ENCODE results near the gene BTBD9.

The BTBD9 gene

DNA sequence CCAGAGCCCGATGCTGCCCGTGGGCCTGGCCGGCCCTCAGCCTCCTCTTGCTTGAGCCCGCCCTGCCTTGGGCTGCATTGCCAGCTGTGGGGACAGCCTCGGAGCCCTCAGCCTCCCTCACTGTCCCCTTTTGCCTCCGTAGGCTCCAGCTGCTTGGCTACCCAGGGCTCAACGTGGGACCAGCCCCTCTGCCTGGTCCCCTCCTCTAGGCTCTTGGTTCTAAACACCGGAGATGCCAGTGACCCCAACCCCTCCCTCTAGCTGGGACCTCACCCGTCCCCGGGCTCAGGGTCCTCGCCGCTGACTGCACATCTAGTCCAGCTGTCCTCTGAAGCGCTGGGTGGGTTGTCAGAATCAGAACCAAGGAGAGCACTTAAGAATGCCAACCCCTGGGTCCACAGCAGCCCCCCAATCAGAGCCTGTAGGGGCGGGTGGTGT, 475.0 kb downstream of the BTBD9 start:
- Histone ChIP-seq H3K4me1 (ENCODE audit: control insufficient read depth, insufficient read depth, low read length, poor library complexity, severe bottlenecking) (peaks cover 3% of the 10 kb centered on the region), H3K4me3 (ENCODE audit: extremely low read depth, insufficient read depth, low read length, poor library complexity, severe bottlenecking) (no peak overlapping the region)

DNA sequence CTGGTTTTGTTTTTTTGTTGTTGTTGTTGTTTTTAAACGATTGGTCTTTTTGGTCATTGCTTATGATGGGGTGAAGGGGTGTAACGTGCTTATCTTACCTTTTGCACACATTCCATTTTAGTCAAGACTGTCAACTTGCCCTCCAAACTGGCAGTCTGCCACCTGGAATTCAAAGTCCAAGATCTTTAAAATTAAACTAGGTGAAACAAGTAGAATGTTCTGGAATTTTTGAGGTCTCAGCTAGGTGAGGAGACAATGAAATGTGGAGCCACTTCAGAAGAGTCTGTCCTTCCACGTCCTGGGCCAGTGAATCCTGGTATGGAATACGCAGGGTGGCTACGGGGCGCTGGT, 475.6 kb downstream of the BTBD9 start:
- no peaks in the 10 kb centered on the region for H3K9me3 ChIP-seq (ENCODE audit: control insufficient read depth, low read length)
- H3K36me3 ChIP-seq (ENCODE audit: control insufficient read depth, insufficient read depth, low read length) = peaks cover 10% of the 10 kb centered on the region
- no peak overlapping the region for H3K4me3 ChIP-seq (ENCODE audit: extremely low read depth, insufficient read depth, low read length, poor library complexity, severe bottlenecking)
- 93 to 100% methylated on average over 3 to 4 of the region's 6 CpGs for WGBS, 2 experiments (ENCODE audit: insufficient coverage in 2 of 2)
- H3K27ac ChIP-seq (ENCODE audit: low read depth, low read length, severe bottlenecking) = no peak overlapping the region
- H3K4me1 ChIP-seq (ENCODE audit: control insufficient read depth, insufficient read depth, low read length, poor library complexity, severe bottlenecking) = peaks cover 3% of the 10 kb centered on the region

More for the DNA sequence above, 475.0 kb downstream of the BTBD9 start:
- Histone ChIP-seq H3K36me3 (ENCODE audit: control insufficient read depth, insufficient read depth, low read length) (peaks cover 7% of the 10 kb centered on the region), H3K27ac (ENCODE audit: low read depth, low read length, severe bottlenecking) (no peak overlapping the region), H3K9me3 (ENCODE audit: control insufficient read depth, low read length) (no peaks in the 10 kb centered on the region)
- WGBS, 2 experiments (ENCODE audit: insufficient coverage in 2 of 2) = 88 to 99% methylated on average over 7 to 13 of the region's 14 CpGs

DNA sequence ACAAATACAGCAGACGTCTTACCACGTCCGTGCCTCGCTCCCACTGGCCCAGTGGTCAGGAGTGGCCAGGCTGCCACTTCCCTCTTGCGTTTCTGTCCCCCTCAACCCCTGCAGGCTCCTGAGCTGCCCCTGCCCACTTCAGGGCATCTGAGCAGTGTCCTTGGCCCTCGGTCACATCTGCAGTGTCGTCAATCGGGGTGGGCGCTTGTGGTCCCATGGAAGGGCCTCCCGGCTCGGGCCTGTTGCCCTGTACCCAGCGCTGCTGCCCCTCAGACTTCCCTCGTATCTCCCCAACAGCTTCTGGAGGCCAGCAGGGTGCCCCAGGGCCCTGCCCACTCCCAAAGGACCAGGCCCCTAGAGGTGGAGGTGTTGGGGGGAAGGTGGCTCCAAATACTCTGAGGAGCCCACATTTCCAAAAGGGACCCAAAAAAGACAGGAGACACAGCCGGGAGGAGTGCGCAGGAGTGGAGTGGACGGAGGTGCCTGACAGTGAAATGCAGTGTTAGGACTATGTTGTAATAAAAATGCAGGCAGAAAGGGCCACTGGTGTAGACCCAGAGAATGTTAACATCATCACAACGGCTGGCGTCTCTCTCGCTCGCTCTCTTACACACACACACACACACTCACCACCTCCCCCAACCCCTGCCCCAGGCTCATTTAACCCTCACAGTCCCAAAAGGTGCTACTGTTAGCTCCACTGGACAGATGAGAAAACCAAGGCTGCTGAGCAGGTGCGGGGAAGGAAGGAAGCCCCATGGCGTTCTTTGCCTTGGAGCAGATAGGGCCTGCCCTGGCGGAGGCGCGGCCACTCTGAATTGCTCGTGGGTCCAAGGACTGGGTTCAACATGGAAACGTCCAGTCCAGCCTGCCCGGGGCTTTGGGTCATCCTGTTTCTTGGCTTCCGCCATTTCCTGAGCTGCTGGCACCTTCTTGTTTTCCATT, 476.3 kb downstream of the BTBD9 start:
- H3K4me3 ChIP-seq (ENCODE audit: extremely low read depth, insufficient read depth, low read length, poor library complexity, severe bottlenecking) = no peak overlapping the region
- H3K9me3 ChIP-seq (ENCODE audit: control insufficient read depth, low read length) = no peaks in the 10 kb centered on the region
- H3K4me1 ChIP-seq (ENCODE audit: control insufficient read depth, insufficient read depth, low read length, poor library complexity, severe bottlenecking) = peaks cover 3% of the 10 kb centered on the region
- no peak overlapping the region for H3K27ac ChIP-seq (ENCODE audit: low read depth, low read length, severe bottlenecking)
- 96 to 97% methylated on average over 21 to 28 of the region's 29 CpGs for WGBS, 2 experiments (ENCODE audit: insufficient coverage in 2 of 2)
- H3K36me3 ChIP-seq (ENCODE audit: control insufficient read depth, insufficient read depth, low read length) = peaks cover 13% of the 10 kb centered on the region

DNA sequence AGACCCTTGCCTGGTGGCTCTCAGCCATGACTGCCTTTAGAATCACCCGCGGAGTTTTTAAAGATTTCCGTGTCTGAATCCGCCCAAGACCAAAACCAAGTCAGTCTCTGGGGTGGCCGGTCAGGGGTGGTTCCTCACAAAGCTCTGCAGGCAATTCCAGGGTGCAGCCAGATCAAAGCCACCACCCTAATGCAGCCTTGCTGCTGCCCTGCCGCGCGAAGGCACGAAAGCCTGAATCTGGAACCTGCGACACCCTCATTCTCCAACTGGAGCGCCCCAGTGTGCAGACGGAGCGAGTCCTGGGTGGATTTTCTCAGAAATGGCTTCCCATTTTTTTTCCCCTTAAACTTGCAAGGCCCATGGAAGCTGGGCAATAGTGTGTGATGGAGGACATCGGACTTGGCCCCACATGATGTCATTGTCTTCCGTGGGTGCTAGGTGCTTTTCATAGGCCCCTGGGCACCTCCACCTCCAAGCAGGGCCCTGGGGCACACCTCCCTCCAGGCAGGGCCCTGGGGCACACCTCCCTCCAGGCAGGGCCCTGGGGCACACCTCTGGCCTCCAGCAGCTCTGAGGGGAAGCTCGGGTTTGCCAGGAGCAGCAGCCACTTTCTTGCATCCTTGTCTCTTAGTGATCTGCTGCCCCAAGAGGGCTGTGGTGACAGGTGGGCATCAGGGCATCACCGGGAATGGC, 477.1 kb downstream of the BTBD9 start:
- Histone ChIP-seq H3K4me3 (ENCODE audit: extremely low read depth, insufficient read depth, low read length, poor library complexity, severe bottlenecking) (no peak overlapping the region), H3K4me1 (ENCODE audit: control insufficient read depth, insufficient read depth, low read length, poor library complexity, severe bottlenecking) (peaks cover 3% of the 10 kb centered on the region), H3K27ac (ENCODE audit: low read depth, low read length, severe bottlenecking) (no peak overlapping the region), H3K36me3 (ENCODE audit: control insufficient read depth, insufficient read depth, low read length) (peaks cover 13% of the 10 kb centered on the region), H3K9me3 (ENCODE audit: control insufficient read depth, low read length) (no peaks in the 10 kb centered on the region)
- WGBS, 2 experiments (ENCODE audit: insufficient coverage in 2 of 2) = 95 to 97% methylated on average over 11 to 12 of the region's 17 CpGs

DNA sequence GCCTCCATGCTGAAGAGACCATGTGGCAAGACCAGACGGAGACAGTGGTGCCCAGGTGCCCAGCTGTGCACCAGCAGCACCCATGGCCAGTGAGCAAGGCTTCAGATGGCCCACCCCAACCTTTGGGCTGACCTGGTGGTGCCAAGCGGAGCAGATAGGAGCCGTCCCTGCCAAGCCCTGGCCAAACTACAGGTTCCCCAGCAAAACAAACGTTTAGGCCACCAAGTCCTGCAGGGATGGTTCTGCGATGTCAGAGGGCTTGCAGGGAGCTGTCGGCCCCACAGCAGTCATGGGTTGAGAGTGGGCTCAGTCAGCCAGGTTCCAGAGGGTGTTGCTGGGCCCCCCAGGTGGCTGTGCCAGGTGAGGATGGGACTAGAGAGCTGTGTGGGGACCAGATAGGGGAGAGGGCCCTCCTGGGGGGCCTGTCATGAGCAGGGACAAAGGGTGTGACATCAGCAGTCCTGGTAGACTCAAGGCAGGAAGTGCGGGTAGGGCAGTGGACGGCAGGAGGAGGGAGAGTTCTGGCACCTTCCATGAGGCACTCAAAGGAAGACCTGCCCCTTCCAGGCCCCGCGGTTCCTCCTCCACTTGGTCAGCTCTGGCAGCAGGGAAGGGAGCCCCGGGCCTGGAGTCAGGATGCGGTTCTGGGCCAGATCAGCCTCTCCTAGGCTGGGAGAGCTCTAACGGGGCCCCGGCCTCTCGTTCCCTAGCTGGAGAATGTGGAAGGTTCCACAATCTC, 477.8 kb downstream of the BTBD9 start:
- H3K4me3 ChIP-seq (ENCODE audit: extremely low read depth, insufficient read depth, low read length, poor library complexity, severe bottlenecking) = no peak overlapping the region
- no peak overlapping the region for H3K27ac ChIP-seq (ENCODE audit: low read depth, low read length, severe bottlenecking)
- no peaks in the 10 kb centered on the region for H3K9me3 ChIP-seq (ENCODE audit: control insufficient read depth, low read length)
- H3K4me1 ChIP-seq (ENCODE audit: control insufficient read depth, insufficient read depth, low read length, poor library complexity, severe bottlenecking) = peaks cover 3% of the 10 kb centered on the region
- peaks cover 14% of the 10 kb centered on the region for H3K36me3 ChIP-seq (ENCODE audit: control insufficient read depth, insufficient read depth, low read length)
- 93 to 95% methylated on average over 11 to 14 of the region's 15 CpGs for WGBS, 2 experiments (ENCODE audit: insufficient coverage in 2 of 2)

DNA sequence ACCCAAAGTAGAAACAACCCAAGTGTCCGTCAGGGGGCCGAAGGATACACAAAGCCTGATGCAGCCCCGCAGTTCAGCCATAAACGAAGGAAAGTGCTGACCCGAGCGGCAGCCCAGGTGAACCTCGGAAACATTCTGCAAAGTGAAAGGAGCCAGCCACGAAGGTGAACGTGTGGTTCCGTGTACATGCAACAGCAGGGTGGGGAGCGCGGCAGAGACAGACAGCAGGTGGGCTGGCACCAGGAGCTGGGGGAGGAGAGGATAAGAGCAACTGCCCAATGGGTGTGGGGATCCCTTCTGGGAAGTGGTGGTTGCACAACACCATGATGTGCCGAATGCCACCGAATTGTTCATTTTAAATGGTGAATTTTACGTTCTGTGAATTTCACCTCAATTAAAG, 478.4 kb downstream of the BTBD9 start:
- 95% methylated on average over 15 of the region's 15 CpGs for WGBS, 2 experiments (ENCODE audit: insufficient coverage in 2 of 2)

DNA sequence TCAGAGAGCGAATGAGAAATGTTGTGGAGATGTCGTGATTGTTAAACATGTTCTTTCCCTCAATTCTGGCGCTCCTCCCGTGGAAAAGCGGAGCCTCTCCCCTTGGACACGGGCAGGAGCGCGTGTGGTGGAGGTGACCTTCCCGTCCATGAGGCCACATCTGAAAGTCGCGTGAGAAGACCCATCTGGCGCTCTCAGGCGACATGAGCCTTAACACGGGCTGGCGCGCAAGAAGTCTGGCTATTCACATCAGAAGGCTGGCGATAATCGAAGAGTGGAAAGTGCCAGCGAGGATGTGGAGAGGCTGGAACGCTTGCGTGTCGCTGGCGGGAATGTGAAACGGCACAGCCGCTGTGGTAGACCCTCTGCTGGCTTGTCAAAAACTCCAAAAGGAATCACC, 478.9 kb downstream of the BTBD9 start:
- WGBS, 2 experiments (ENCODE audit: insufficient coverage in 2 of 2) = 96 to 97% methylated on average over 24 to 25 of the region's 25 CpGs
- H3K36me3 ChIP-seq (ENCODE audit: control insufficient read depth, insufficient read depth, low read length) = peaks cover 17% of the 10 kb centered on the region
- no peak overlapping the region for H3K4me3 ChIP-seq (ENCODE audit: extremely low read depth, insufficient read depth, low read length, poor library complexity, severe bottlenecking)
- no peaks in the 10 kb centered on the region for H3K4me1 ChIP-seq (ENCODE audit: control insufficient read depth, insufficient read depth, low read length, poor library complexity, severe bottlenecking)
- H3K27ac ChIP-seq (ENCODE audit: low read depth, low read length, severe bottlenecking) = no peak overlapping the region
- no peaks in the 10 kb centered on the region for H3K9me3 ChIP-seq (ENCODE audit: control insufficient read depth, low read length)

More for the DNA sequence above, 478.4 kb downstream of the BTBD9 start:
- Histone ChIP-seq H3K9me3 (ENCODE audit: control insufficient read depth, low read length) (no peaks in the 10 kb centered on the region), H3K4me3 (ENCODE audit: extremely low read depth, insufficient read depth, low read length, poor library complexity, severe bottlenecking) (no peak overlapping the region), H3K4me1 (ENCODE audit: control insufficient read depth, insufficient read depth, low read length, poor library complexity, severe bottlenecking) (no peaks in the 10 kb centered on the region), H3K36me3 (ENCODE audit: control insufficient read depth, insufficient read depth, low read length) (peaks cover 17% of the 10 kb centered on the region), H3K27ac (ENCODE audit: low read depth, low read length, severe bottlenecking) (no peak overlapping the region)

DNA sequence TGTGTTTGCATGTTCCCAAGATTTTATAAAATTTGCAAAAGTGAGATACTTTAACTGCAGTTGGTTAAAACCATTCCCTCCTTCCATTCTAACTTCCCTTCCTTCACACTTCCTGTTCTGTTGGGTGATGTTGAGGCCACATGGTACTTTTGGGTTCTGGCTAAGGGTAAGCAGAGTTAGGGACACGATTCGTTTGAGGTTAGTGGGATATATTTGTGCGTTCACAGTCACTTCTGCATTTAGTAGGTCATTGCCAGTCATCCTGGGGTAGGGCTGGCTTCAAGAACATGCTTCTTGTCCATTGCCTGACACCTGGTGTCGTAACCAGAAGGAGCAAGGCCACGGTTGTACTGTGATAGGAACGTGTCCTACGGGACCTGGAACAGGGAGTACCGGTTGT, 480.1 kb downstream of the BTBD9 start:
- H3K4me1 ChIP-seq (ENCODE audit: control insufficient read depth, insufficient read depth, low read length, poor library complexity, severe bottlenecking) = peaks cover 5% of the 10 kb centered on the region
- WGBS, 2 experiments (ENCODE audit: insufficient coverage in 2 of 2) = 96 to 100% methylated on average over 6 to 8 of the region's 8 CpGs
- no peak overlapping the region for H3K4me3 ChIP-seq (ENCODE audit: extremely low read depth, insufficient read depth, low read length, poor library complexity, severe bottlenecking)
- no peak overlapping the region for H3K27ac ChIP-seq (ENCODE audit: low read depth, low read length, severe bottlenecking)
- no peaks in the 10 kb centered on the region for H3K9me3 ChIP-seq (ENCODE audit: control insufficient read depth, low read length)
- H3K36me3 ChIP-seq (ENCODE audit: control insufficient read depth, insufficient read depth, low read length) = peaks cover 18% of the 10 kb centered on the region

DNA sequence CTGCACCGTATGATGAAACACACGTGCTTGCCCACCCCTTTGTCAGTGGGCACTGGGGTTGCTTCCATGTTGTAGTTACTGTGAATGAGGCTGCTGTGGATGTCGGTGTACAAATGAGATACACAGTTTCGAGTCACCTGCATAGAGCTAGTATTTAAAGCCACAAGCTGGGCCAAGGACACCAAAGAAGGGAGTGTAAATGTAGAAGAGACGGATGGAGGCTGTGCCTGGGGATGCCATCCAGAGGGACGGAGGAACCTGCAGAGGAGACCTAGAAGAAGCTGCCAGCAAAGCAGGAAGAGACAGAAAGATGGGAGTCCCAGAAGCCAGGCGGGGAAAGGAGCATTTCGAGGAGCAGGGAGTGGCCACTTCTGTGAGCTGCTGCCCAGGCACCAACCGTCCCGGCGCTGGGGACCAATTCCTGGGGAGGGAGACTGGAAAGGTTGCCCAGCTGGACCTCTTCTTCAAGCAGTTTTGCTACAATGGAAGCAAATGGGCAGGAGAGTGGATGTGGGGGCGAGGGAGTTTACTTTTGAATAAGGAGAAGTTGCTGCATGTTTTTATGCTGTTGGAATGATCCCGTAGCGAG, 480.9 kb downstream of the BTBD9 start:
- Histone ChIP-seq H3K36me3 (ENCODE audit: control insufficient read depth, insufficient read depth, low read length) (peaks cover 22% of the 10 kb centered on the region), H3K4me3 (ENCODE audit: extremely low read depth, insufficient read depth, low read length, poor library complexity, severe bottlenecking) (no peak overlapping the region), H3K9me3 (ENCODE audit: control insufficient read depth, low read length) (no peaks in the 10 kb centered on the region), H3K4me1 (ENCODE audit: control insufficient read depth, insufficient read depth, low read length, poor library complexity, severe bottlenecking) (peaks cover 5% of the 10 kb centered on the region), H3K27ac (ENCODE audit: low read depth, low read length, severe bottlenecking) (no peak overlapping the region)
- 92 to 93% methylated on average over 13 to 14 of the region's 14 CpGs for WGBS, 2 experiments (ENCODE audit: insufficient coverage in 2 of 2)

DNA sequence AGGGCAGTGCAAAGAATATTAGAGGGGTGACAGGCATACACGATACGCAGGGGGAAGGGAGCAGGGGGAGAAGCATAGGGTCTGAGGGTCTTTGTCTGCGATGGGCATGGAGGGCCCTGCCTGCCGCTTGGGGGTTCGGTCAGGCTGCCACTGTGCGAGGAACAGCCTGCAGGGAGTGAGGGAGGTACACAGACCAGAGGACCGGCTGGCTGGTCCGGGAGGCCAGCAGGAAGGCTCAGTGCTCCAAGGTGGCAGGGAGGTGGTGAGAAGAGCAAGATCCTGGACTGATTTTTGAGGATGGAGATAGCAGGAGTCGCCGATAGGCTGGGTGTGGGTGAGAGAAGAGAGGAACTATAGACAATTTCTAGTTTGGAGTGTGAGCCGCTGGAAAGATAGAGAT, 481.8 kb downstream of the BTBD9 start:
- Histone ChIP-seq H3K9me3 (ENCODE audit: control insufficient read depth, low read length) (no peaks in the 10 kb centered on the region), H3K4me3 (ENCODE audit: extremely low read depth, insufficient read depth, low read length, poor library complexity, severe bottlenecking) (no peak overlapping the region), H3K27ac (ENCODE audit: low read depth, low read length, severe bottlenecking) (no peak overlapping the region), H3K36me3 (ENCODE audit: control insufficient read depth, insufficient read depth, low read length) (peaks cover 31% of the 10 kb centered on the region), H3K4me1 (ENCODE audit: control insufficient read depth, insufficient read depth, low read length, poor library complexity, severe bottlenecking) (peaks cover 5% of the 10 kb centered on the region)
- 93 to 97% methylated on average over 11 of the region's 11 CpGs for WGBS, 2 experiments (ENCODE audit: insufficient coverage in 2 of 2)

Measured in mesodermal cell (in vitro differentiated cells).